SK-N-SH treated with all-trans-retinoic acid at 6 μM for 48 hours (cell line): ENCODE data around the gene PRMT7.

Source experiments
- ATAC-seq: fragments of 200-7000 bp; cut with Tn5 transposase; 3 replicates; pipeline ENCODE4 v1.9.1; 2020; ENCODE audit warnings: mild to moderate bottlenecking, moderate library complexity
- ARNTL ChIP-seq: fragments of 450-650 bp; formaldehyde crosslinking; IDR thresholded peaks from 2 replicates; pipeline ENCODE4 v1.5.0; 2020; ENCODE audit warnings: low read depth, mild to moderate bottlenecking, moderate library complexity, borderline replicate concordance
- BACH2 ChIP-seq: fragments of 250-450 bp; sonication (Bioruptor Pico); IDR thresholded peaks from 2 replicates; pipeline ENCODE4 v1.9.0; 2021; ENCODE audit warnings: mild to moderate bottlenecking, borderline replicate concordance
- CSDC2 ChIP-seq: fragments of 250-450 bp; sonication (Bioruptor Pico); IDR thresholded peaks from 2 replicates; pipeline ENCODE4 v1.5.0; 2020; ENCODE audit warnings: mild to moderate bottlenecking, moderate library complexity
- ESRRG ChIP-seq: fragments of 250-450 bp; sonication (Bioruptor Pico); IDR thresholded peaks from 2 replicates; pipeline ENCODE4 v1.6.1; 2021; ENCODE audit warnings: mild to moderate bottlenecking
- PPARA ChIP-seq: fragments of 250-450 bp; sonication (Bioruptor Pico); IDR thresholded peaks from 2 replicates; pipeline ENCODE4 v1.5.0; 2020; ENCODE audit warnings: mild to moderate bottlenecking, borderline replicate concordance
- RARB ChIP-seq: fragments of 250-450 bp; sonication (Bioruptor Pico); IDR thresholded peaks from 2 replicates; pipeline ENCODE4 v1.8.0; 2021; ENCODE audit warnings: mild to moderate bottlenecking, moderate library complexity
- SNAI2 ChIP-seq: fragments of 250-450 bp; sonication (Bioruptor Pico); IDR thresholded peaks from 2 replicates; pipeline ENCODE4 v1.5.0; 2020; ENCODE audit warnings: mild to moderate bottlenecking, moderate library complexity
- TCF4 ChIP-seq: fragments of 250-450 bp; sonication (Bioruptor Pico); IDR thresholded peaks from 2 replicates; pipeline ENCODE4 v1.8.0; 2021; ENCODE audit warnings: mild to moderate bottlenecking, moderate library complexity, borderline replicate concordance
- TOX ChIP-seq: fragments of 250-450 bp; sonication (Bioruptor Pico); IDR thresholded peaks from 2 replicates; pipeline ENCODE4 v1.8.0; 2021; ENCODE audit warnings: mild to moderate bottlenecking, moderate library complexity, borderline replicate concordance
- ZC3H10 ChIP-seq: fragments of 250-450 bp; sonication (Bioruptor Pico); IDR thresholded peaks from 2 replicates; pipeline ENCODE4 v1.5.1; 2021; ENCODE audit warnings: mild to moderate bottlenecking, moderate library complexity
- ZFP3 ChIP-seq: fragments of 250-450 bp; sonication (Bioruptor Pico); IDR thresholded peaks from 2 replicates; pipeline ENCODE4 v1.5.0; 2020; ENCODE audit warnings: mild to moderate bottlenecking, moderate library complexity
- ZFP30 ChIP-seq: fragments of 450-650 bp; formaldehyde crosslinking; IDR thresholded peaks from 2 replicates; pipeline ENCODE4 v1.5.0; 2022; ENCODE audit warnings: mild to moderate bottlenecking, moderate library complexity
- ZNF70 ChIP-seq: fragments of 450-650 bp; formaldehyde crosslinking; IDR thresholded peaks from 2 replicates; pipeline ENCODE4 v1.5.0; 2020; ENCODE audit warnings: mild to moderate bottlenecking, moderate library complexity
- ZNF8 ChIP-seq: fragments of 450-650 bp; formaldehyde crosslinking; IDR thresholded peaks from 2 replicates; pipeline ENCODE4 v1.5.0; 2020; ENCODE audit warnings: mild to moderate bottlenecking, moderate library complexity
- TF ChIP-seq, protein P1 (sequence below): fragments of 250-450 bp; sonication (Bioruptor Pico); IDR thresholded peaks from 2 replicates; pipeline ENCODE4 v1.8.0; 2020; ENCODE audit warnings: mild to moderate bottlenecking, moderate library complexity, borderline replicate concordance
- TF ChIP-seq, protein P2 (sequence below): fragments of 250-450 bp; sonication (Bioruptor Pico); IDR thresholded peaks from 2 replicates; pipeline ENCODE4 v1.5.1; 2020; ENCODE audit warnings: low read depth, mild to moderate bottlenecking, moderate library complexity
- TF ChIP-seq, protein P3 (sequence below): fragments of 250-450 bp; sonication (Bioruptor Pico); IDR thresholded peaks from 2 replicates; pipeline ENCODE4 v1.5.0; 2020; ENCODE audit warnings: mild to moderate bottlenecking, moderate library complexity
- TF ChIP-seq, protein P4 (sequence below): fragments of 250-450 bp; sonication (Bioruptor Pico); IDR thresholded peaks from 2 replicates; pipeline ENCODE4 v1.5.1; 2021; ENCODE audit warnings: mild to moderate bottlenecking, moderate library complexity

PRMT7 gene

DNA sequence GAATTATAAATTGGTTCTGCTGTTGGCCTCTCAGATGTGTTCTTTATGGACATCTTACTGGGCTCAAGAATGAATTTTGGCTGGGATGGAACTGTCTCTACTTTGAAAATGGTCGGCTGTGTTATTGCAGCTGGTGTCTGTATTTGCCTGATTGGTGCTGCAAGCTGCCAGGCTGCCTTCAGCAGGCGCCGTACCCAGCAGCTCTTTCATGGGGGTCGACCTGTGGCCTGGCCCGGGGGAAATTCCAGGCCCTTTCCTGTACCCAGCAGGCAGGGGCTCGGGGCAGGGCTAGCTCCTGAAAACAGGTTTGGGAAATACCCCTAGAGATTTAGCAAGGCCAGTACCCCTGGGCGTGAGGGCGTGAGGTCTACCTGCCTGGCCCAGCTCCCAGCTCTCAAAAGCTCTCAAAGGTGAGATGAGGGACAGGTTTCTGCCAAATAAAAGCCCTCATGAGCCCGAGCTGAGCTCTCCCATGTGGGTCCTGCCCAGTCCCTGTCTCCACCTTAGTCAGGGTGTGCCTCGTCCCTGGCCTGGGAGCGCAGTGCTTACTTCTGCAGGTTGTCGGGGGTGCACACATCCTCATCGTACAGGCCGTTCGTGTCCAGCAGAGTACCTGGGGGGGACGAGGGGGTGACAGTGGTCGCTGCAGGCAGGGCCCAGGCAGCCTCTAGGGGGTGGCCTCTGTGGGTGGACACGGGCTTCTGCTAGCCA, 52.3 kb downstream of the PRMT7 start:
- TF ChIP-seq, protein P1, sequence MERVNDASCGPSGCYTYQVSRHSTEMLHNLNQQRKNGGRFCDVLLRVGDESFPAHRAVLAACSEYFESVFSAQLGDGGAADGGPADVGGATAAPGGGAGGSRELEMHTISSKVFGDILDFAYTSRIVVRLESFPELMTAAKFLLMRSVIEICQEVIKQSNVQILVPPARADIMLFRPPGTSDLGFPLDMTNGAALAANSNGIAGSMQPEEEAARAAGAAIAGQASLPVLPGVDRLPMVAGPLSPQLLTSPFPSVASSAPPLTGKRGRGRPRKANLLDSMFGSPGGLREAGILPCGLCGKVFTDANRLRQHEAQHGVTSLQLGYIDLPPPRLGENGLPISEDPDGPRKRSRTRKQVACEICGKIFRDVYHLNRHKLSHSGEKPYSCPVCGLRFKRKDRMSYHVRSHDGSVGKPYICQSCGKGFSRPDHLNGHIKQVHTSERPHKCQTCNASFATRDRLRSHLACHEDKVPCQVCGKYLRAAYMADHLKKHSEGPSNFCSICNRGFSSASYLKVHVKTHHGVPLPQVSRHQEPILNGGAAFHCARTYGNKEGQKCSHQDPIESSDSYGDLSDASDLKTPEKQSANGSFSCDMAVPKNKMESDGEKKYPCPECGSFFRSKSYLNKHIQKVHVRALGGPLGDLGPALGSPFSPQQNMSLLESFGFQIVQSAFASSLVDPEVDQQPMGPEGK (CRISPR knock-in tag): no peak
- TF ChIP-seq ZC3H10 (CRISPR knock-in tag) (no peak), CSDC2 (CRISPR knock-in tag) (no peak), RARB (CRISPR knock-in tag) (no peak)
- ATAC-seq: peak; percentile 8; the same call in 1 of the 3 replicates

DNA sequence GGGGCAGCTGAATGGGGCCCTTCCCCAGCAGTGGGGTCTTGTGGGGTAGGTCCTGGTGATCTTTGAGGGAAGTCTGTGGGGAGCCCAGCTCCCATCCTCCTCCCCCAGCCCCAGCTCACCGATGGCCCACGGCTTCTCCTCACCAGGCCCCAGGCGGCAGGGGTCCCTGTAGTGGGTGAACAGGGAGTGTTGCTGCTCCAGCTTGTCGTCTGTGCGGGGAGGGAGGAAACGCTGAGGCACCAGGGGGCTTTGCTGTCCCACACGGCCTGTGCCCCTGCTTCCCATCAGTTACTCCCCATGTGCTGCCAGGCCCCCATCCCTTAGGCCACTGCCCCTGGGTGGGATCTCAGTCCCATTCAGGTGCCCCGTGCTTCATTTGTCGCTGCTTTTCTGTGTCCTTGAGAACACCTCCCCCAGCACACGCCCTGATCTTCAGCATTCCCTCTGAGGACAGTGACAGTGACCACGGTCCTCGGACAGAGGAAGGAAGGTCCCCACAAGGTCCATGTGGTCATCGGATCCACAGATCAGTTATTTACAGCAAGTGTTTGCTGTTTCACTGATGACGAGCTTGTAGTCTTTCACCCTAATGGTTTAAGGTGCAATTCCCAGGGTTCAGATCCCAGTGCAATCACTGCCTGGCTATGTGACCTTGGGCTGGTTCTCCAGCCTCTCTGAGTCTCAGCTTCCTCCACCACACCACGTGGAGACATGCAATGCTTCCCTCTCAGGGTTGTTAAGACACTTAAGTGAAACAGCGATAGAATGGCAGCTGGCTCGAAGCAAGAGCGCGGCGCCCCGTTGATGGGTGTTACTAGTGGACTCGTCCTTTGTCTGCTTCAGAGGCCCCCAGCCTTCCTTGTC, 53.1 kb downstream of the PRMT7 start:
- TF ChIP-seq ESRRG (CRISPR knock-in tag) (no peak), CSDC2 (CRISPR knock-in tag) (no peak), PPARA (CRISPR knock-in tag) (no peak), ZNF8 (no peak), TOX (CRISPR knock-in tag) (no peak), ZFP30 (no peak), ARNTL (CRISPR knock-in tag) (no peak), TCF4 (CRISPR knock-in tag) (no peak), SNAI2 (CRISPR knock-in tag) (no peak), ZFP3 (CRISPR knock-in tag) (no peak), BACH2 (CRISPR knock-in tag) (no peak), RARB (CRISPR knock-in tag) (no peak)
- TF ChIP-seq, protein P2, sequence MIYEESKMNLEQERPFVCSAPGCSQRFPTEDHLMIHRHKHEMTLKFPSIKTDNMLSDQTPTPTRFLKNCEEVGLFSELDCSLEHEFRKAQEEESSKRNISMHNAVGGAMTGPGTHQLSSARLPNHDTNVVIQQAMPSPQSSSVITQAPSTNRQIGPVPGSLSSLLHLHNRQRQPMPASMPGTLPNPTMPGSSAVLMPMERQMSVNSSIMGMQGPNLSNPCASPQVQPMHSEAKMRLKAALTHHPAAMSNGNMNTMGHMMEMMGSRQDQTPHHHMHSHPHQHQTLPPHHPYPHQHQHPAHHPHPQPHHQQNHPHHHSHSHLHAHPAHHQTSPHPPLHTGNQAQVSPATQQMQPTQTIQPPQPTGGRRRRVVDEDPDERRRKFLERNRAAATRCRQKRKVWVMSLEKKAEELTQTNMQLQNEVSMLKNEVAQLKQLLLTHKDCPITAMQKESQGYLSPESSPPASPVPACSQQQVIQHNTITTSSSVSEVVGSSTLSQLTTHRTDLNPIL (CRISPR knock-in tag): no peak
- TF ChIP-seq, protein P3, sequence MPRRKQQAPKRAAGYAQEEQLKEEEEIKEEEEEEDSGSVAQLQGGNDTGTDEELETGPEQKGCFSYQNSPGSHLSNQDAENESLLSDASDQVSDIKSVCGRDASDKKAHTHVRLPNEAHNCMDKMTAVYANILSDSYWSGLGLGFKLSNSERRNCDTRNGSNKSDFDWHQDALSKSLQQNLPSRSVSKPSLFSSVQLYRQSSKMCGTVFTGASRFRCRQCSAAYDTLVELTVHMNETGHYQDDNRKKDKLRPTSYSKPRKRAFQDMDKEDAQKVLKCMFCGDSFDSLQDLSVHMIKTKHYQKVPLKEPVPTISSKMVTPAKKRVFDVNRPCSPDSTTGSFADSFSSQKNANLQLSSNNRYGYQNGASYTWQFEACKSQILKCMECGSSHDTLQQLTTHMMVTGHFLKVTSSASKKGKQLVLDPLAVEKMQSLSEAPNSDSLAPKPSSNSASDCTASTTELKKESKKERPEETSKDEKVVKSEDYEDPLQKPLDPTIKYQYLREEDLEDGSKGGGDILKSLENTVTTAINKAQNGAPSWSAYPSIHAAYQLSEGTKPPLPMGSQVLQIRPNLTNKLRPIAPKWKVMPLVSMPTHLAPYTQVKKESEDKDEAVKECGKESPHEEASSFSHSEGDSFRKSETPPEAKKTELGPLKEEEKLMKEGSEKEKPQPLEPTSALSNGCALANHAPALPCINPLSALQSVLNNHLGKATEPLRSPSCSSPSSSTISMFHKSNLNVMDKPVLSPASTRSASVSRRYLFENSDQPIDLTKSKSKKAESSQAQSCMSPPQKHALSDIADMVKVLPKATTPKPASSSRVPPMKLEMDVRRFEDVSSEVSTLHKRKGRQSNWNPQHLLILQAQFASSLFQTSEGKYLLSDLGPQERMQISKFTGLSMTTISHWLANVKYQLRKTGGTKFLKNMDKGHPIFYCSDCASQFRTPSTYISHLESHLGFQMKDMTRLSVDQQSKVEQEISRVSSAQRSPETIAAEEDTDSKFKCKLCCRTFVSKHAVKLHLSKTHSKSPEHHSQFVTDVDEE (CRISPR knock-in tag): no peak
- TF ChIP-seq, protein P1 (CRISPR knock-in tag): no peak
- TF ChIP-seq, protein P4, sequence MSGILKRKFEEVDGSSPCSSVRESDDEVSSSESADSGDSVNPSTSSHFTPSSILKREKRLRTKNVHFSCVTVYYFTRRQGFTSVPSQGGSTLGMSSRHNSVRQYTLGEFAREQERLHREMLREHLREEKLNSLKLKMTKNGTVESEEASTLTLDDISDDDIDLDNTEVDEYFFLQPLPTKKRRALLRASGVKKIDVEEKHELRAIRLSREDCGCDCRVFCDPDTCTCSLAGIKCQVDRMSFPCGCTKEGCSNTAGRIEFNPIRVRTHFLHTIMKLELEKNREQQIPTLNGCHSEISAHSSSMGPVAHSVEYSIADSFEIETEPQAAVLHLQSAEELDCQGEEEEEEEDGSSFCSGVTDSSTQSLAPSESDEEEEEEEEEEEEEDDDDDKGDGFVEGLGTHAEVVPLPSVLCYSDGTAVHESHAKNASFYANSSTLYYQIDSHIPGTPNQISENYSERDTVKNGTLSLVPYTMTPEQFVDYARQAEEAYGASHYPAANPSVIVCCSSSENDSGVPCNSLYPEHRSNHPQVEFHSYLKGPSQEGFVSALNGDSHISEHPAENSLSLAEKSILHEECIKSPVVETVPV: no peak
- no peak for ATAC-seq

DNA sequence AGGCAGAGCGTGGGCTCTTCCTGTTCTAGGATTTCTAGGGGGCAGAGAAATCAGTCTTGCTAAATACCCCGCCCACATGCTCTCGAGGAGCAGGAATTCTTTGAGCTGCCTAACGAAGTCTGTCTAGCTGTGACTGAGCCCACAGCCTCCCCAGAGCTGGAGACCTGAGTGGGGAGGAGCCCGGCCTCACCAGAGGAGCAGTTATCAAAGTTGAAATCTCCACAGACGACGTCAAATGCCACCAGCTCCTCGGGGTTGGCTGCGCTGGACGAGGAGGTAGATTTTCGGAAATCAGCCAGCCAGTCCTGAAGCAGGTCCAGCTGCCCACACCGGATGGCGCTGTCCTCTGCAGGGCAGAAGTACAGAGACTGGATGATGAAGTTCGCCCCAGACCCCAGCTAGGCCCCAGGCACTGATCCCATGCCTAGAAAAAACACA, 53.8 kb downstream of the PRMT7 start:
- ATAC-seq: no peak
- TF ChIP-seq ZFP30 (no peak), ZNF70 (no peak)
- TF ChIP-seq, protein P1 (CRISPR knock-in tag): no peak
